HL-60 (cell line): ENCODE measurements around the gene SLC29A2.

ENCODE experiments used
- REST ChIP-seq: IDR thresholded peaks from 2 replicates; pipeline ENCODE4 v1.6.1; 2012; ENCODE audit warnings: low read depth; ENCODE audit not compliant: insufficient replicate concordance
- SPI1 ChIP-seq: IDR thresholded peaks from 2 replicates; pipeline ENCODE4 v1.6.1; 2012; ENCODE audit warnings: low read depth, mild to moderate bottlenecking, borderline replicate concordance

DNA sequence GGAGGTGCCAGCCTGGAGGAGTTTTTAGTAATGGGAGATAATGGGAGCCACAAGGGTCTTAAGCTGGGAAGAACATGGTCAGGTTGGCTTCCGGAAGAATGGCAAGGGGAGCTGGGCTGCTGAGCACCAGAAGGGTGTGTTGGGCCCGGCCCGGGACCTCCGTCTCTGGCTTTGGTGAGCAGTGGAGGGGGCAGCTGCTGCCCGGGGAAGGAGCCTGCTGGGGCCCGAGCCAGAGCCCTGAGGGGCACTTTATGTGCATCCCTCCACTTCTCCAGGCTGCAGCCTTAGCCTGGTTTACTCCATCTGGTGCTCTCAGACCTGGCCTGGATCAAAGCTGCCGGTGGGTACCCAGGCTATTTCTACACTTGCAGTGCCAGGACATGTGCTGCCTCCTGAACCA is 40.5 kb upstream of the SLC29A2 start:
- TF ChIP-seq REST, result no peak
- no peak for TF ChIP-seq SPI1
